H1 (cell line): ENCODE data around the gene RFC1.

Experiments
- CBX8 ChIP-seq: fragments of 300-800, 300-1000 bp; sonication (generic); IDR thresholded peaks from 2 replicates; pipeline ENCODE4 v1.7.1; 2016; ENCODE audit warnings: low read depth, low read length, borderline replicate concordance
- CHD2 ChIP-seq: IDR thresholded peaks from 2 replicates; pipeline ENCODE4 v1.6.1; 2012; ENCODE audit warnings: low read length, improper control_type of control experiment
- CTCF ChIP-seq, 3 experiments: IDR thresholded peaks; 1 replicate in 2 of 3; 2 replicates in 1 of 3; pipeline versions ENCODE4 v1.5.1 to v1.6.1; 2011; ENCODE audit warnings: low read length in 3 of 3, mild to moderate bottlenecking in 3 of 3, inconsistent platforms in 2 of 3, low read depth in 1 of 3, moderate library complexity in 1 of 3; ENCODE audit not compliant: insufficient read depth in 1 of 3; ENCODE audit errors: control extremely low read depth in 1 of 3
- EP300 ChIP-seq, 2 experiments: IDR thresholded peaks; 1 replicate in 1 of 2; 2 replicates in 1 of 2; pipeline ENCODE4 v1.6.1; 2011 to 2012; ENCODE audit warnings: low read depth in 2 of 2, low read length in 2 of 2, mild to moderate bottlenecking in 2 of 2, borderline replicate concordance in 1 of 2, inconsistent platforms in 1 of 2, moderate library complexity in 1 of 2
- EZH2 ChIP-seq: fragments of 200-600 bp; sonication (generic); IDR thresholded peaks from 2 replicates; pipeline ENCODE4 v1.7.1; 2012; ENCODE audit warnings: low read depth, mild to moderate bottlenecking, moderate library complexity, low read length, inconsistent platforms; ENCODE audit not compliant: severe bottlenecking
- GABPA ChIP-seq: IDR thresholded peaks from 2 replicates; pipeline ENCODE4 v1.6.1; 2011; ENCODE audit warnings: mild to moderate bottlenecking, low read length, moderate library complexity, borderline replicate concordance; ENCODE audit not compliant: insufficient read depth
- POLR2A ChIP-seq, 2 experiments: IDR thresholded peaks; 1 replicate in 1 of 2; 2 replicates in 1 of 2; pipeline ENCODE4 v1.6.1; 2011; ENCODE audit warnings: low read depth in 2 of 2, low read length in 2 of 2, mild to moderate bottlenecking in 2 of 2; ENCODE audit errors: control extremely low read depth in 1 of 2
- RAD21 ChIP-seq, 2 experiments: IDR thresholded peaks in 1 of 2; conservative IDR thresholded peaks in 1 of 2; 2 replicates each; pipeline ENCODE4 v1.6.1; 2011; ENCODE audit warnings: low read depth in 2 of 2, low read length in 2 of 2, improper control_type of control experiment in 1 of 2, inconsistent platforms in 1 of 2, mild to moderate bottlenecking in 1 of 2, moderate library complexity in 1 of 2
- RFX5 ChIP-seq: IDR thresholded peaks from 2 replicates; pipeline ENCODE4 v1.6.1; 2011; ENCODE audit warnings: low read depth, low read length, improper control_type of control experiment, borderline replicate concordance
- RNF2 ChIP-seq: fragments of 200-900, 300-1000 bp; sonication (generic); IDR thresholded peaks from 2 replicates; pipeline ENCODE4 v1.7.1; 2016; ENCODE audit warnings: borderline replicate concordance, low read depth, mild to moderate bottlenecking, antibody characterized with exemption, low read length; ENCODE audit not compliant: poor library complexity, severe bottlenecking; ENCODE audit errors: missing control alignments
- SIN3A ChIP-seq, 2 experiments: IDR thresholded peaks in 1 of 2; conservative IDR thresholded peaks in 1 of 2; 2 replicates each; pipeline ENCODE4 v1.6.1; 2011 to 2012; ENCODE audit warnings: low read length in 2 of 2, improper control_type of control experiment in 1 of 2, low read depth in 1 of 2, mild to moderate bottlenecking in 1 of 2
- SRF ChIP-seq: IDR thresholded peaks from 2 replicates; pipeline ENCODE4 v1.6.1; 2011; ENCODE audit warnings: mild to moderate bottlenecking, low read depth, low read length, moderate library complexity
- USF2 ChIP-seq: IDR thresholded peaks from 2 replicates; pipeline ENCODE4 v1.6.1; 2011; ENCODE audit warnings: low read length, improper control_type of control experiment

GRCh38 chr4:39255871-39256270 is 110.3 kb downstream of the RFC1 start:
- TF ChIP-seq RNF2 (no peak), POLR2A (IDR thresholded peaks at IDR 0.05; ENCODE audit: control extremely low read depth in 1 of 2, low read depth in 2 of 2, low read length in 2 of 2) (no peak), CTCF (IDR thresholded peaks at IDR 0.05; ENCODE audit: control extremely low read depth in 1 of 3, insufficient read depth in 1 of 3, low read depth in 1 of 3, low read length in 3 of 3) (no peak), GABPA (no peak), SRF (no peak), SIN3A (conservative IDR thresholded peaks at IDR 0.05 in 1 of 2, IDR thresholded peaks at IDR 0.05 in 1 of 2; ENCODE audit: low read depth in 1 of 2, low read length in 2 of 2) (no peak), RAD21 (IDR thresholded peaks at IDR 0.05 in 1 of 2, conservative IDR thresholded peaks at IDR 0.05 in 1 of 2; ENCODE audit: low read depth in 2 of 2, low read length in 2 of 2) (no peak), RFX5 (no peak), CHD2 (no peak), CBX8 (no peak), EZH2 (no peak), EP300 (IDR thresholded peaks at IDR 0.05; ENCODE audit: borderline replicate concordance in 1 of 2, low read depth in 2 of 2, low read length in 2 of 2) (no peak), USF2 (no peak)
